ENCODE measurements around the gene RPL13. TPM values are rescaled to one million over a fixed set of nuclear protein-coding genes. Genes with fewer than 3 reads are reported as not detected.

RPL13 gene
- total RNA-seq, 1 donor from 2014 or later, result 1,914 TPM

DNA sequence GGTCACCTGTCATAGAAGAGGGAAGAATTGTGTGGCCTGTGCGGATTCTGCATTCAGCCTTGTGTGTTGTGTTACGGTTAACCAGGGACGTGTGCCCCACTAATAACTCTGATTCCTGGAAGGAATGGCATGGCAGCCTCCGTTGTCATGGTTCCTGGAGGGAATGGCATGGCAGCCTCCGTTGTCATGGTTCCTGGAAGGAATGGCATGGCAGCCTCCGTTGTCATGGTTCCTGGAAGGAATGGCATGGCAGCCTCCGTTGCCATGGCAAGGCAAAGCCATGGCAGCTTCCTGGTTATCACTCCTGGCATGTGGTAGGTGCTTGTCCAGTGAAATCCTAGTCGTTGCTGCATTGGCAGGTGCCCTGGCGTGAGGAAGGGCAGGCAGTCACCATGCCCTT is 43.4 kb upstream of the RPL13 start:
- peaks cover 3% of the 10 kb centered on the region for H3K36me3 ChIP-seq
- H2AFZ ChIP-seq (replicated peaks), result no peak overlapping the region
- no peaks in the 10 kb centered on the region for H3K4me1 ChIP-seq
- Mint-ChIP-seq H3K4me1 (peaks cover 24% of the 10 kb centered on the region), H3K27ac (peak overlapping the region; percentile 99), H3K4me3 (peak overlapping the region; percentile 64), H3K36me3 (peaks cover 40% of the 10 kb centered on the region), H3K9me3 (peaks cover 11% of the 10 kb centered on the region), H3K27me3 (ENCODE audit: insufficient read depth, low read depth) (peaks cover 7% of the 10 kb centered on the region)
- H3K27ac ChIP-seq, result no peak overlapping the region
- H3K9ac ChIP-seq, result no peak overlapping the region
- peaks cover 55% of the 10 kb centered on the region for H3K79me2 ChIP-seq (ENCODE audit: low read depth)
- no peaks in the 10 kb centered on the region for H3K9me3 ChIP-seq (ENCODE audit: low read depth)
- H3K4me3 ChIP-seq, result no peak overlapping the region
- DNase-seq (ENCODE audit: low spot score), result no peak
- H3F3A ChIP-seq (ENCODE audit: low read depth), result no peaks in the 10 kb centered on the region
- peaks cover 36% of the 10 kb centered on the region for H4K20me1 ChIP-seq (ENCODE audit: low read depth)
- H3K4me2 ChIP-seq, result no peak overlapping the region
- H3K27me3 ChIP-seq, result no peaks in the 10 kb centered on the region
- TF ChIP-seq EZH2phosphoT487 (IDR thresholded peaks at IDR 0.05) (no peak), EZH2 (IDR thresholded peaks at IDR 0.05) (no peak)
- TF ChIP-seq, protein P1, sequence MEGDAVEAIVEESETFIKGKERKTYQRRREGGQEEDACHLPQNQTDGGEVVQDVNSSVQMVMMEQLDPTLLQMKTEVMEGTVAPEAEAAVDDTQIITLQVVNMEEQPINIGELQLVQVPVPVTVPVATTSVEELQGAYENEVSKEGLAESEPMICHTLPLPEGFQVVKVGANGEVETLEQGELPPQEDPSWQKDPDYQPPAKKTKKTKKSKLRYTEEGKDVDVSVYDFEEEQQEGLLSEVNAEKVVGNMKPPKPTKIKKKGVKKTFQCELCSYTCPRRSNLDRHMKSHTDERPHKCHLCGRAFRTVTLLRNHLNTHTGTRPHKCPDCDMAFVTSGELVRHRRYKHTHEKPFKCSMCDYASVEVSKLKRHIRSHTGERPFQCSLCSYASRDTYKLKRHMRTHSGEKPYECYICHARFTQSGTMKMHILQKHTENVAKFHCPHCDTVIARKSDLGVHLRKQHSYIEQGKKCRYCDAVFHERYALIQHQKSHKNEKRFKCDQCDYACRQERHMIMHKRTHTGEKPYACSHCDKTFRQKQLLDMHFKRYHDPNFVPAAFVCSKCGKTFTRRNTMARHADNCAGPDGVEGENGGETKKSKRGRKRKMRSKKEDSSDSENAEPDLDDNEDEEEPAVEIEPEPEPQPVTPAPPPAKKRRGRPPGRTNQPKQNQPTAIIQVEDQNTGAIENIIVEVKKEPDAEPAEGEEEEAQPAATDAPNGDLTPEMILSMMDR (IDR thresholded peaks at IDR 0.05), result no peak

DNA sequence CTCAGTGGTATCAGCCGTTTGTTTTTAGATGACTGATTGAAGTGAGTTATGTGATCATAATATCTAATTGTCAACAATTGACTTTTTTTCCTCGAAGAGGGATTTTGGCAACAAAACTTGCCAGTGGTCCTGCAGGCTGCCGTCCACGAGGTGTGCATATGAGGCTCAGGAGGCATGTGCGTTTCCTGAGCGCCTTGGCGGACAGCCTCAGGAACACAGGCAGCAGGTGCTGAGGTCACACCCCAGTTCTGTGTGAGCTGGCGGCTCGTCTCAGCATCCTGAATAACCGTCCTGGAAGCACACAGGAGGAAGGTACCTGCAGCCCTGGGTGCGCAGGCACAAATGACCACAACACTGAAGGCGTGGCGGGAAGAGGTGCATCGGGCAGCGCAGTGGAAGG is 40.6 kb upstream of the RPL13 start:
- Histone ChIP-seq H3K4me2 (no peak overlapping the region), H2AFZ (replicated peaks) (no peak overlapping the region), H3K4me1 (no peaks in the 10 kb centered on the region), H3K79me2 (ENCODE audit: low read depth) (peaks cover 55% of the 10 kb centered on the region), H3K36me3 (no peaks in the 10 kb centered on the region), H3K4me3 (no peak overlapping the region), H3K27me3 (no peaks in the 10 kb centered on the region), H3K27ac (no peak overlapping the region), H3F3A (ENCODE audit: low read depth) (no peaks in the 10 kb centered on the region), H4K20me1 (ENCODE audit: low read depth) (peaks cover 39% of the 10 kb centered on the region), H3K9me3 (ENCODE audit: low read depth) (no peaks in the 10 kb centered on the region), H3K9ac (no peak overlapping the region)
- TF ChIP-seq, protein P1 (IDR thresholded peaks at IDR 0.05), result no peak
- no peak for TF ChIP-seq EZH2 (IDR thresholded peaks at IDR 0.05)
- H3K27ac Mint-ChIP-seq, result no peak overlapping the region
- H3K9me3 Mint-ChIP-seq, result peaks cover 11% of the 10 kb centered on the region
- no peak for DNase-seq (ENCODE audit: low spot score)
- H3K36me3 Mint-ChIP-seq, result peaks cover 40% of the 10 kb centered on the region
- H3K4me3 Mint-ChIP-seq, result no peak overlapping the region
- H3K4me1 Mint-ChIP-seq, result peaks cover 24% of the 10 kb centered on the region
- H3K27me3 Mint-ChIP-seq (ENCODE audit: insufficient read depth, low read depth), result peaks cover 5% of the 10 kb centered on the region

DNA sequence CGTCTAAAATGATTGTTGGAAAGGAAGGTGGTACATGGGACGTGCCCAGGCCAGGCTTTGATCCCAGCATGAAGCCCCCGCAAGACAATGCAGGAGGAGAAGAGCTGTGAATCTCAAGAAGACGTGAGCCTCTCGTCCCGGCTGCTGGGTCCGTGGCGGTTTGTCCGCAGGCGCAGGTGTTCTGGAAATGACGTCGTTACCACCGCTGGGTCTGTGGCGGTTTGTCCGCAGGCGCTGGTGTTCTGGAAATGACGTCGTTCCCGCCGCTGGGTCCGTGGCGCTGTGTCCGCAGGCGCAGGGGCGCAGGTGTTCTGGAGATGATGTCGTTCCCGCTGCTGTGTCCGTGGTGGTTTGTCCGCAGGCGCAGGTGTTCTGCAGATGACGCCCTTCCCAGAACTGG is 38.2 kb upstream of the RPL13 start:
- H3K4me1 Mint-ChIP-seq, result peaks cover 14% of the 10 kb centered on the region
- H3K79me2 ChIP-seq (ENCODE audit: low read depth), result peaks cover 49% of the 10 kb centered on the region
- TF ChIP-seq EZH2 (IDR thresholded peaks at IDR 0.05) (no peak), EZH2phosphoT487 (IDR thresholded peaks at IDR 0.05) (no peak)

DNA sequence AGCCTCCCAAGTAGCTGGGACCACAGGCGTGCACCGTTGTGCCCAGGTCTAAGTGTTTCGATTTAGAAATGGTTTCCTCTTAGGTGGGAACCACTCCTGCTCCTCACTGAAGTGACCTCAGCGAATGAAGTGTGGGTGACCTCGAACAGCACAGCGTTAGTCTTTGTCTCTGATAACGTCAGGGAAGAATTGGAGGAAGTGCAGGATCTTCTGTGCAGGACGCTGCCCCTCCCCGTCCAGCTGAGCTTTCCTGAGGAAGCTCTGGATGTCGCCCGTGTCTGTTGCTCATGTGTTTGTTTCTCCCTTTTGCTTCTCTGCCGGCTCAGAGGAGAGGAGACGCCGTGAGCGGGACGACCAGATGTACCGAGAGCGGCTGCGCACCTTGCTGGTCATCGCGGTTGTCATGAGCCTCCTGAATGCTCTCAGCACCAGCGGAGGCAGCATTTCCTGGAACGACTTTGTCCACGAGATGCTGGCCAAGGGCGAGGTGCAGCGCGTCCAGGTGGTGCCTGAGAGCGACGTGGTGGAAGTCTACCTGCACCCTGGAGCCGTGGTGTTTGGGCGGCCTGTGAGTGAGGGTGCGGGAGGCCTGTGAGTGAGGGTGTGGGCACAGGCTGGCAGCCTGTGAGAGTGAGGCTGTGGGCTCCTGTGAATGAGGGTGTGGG is 36.7 kb upstream of the RPL13 start:
- H3K27ac ChIP-seq, result no peak overlapping the region
- peaks cover 39% of the 10 kb centered on the region for H3K79me2 ChIP-seq (ENCODE audit: low read depth)
- H3K4me1 ChIP-seq, result no peaks in the 10 kb centered on the region
- H3K4me3 ChIP-seq, result no peak overlapping the region
- peaks cover 3% of the 10 kb centered on the region for H3K36me3 ChIP-seq
- peaks cover 35% of the 10 kb centered on the region for H4K20me1 ChIP-seq (ENCODE audit: low read depth)
- no peak overlapping the region for H3K4me2 ChIP-seq
- no peak for DNase-seq (ENCODE audit: low spot score)
- H3K27me3 ChIP-seq, result no peaks in the 10 kb centered on the region
- no peak overlapping the region for H2AFZ ChIP-seq (replicated peaks)
- Mint-ChIP-seq H3K27me3 (ENCODE audit: insufficient read depth, low read depth) (peaks cover 5% of the 10 kb centered on the region), H3K27ac (no peak overlapping the region), H3K36me3 (peaks cover 38% of the 10 kb centered on the region), H3K4me1 (no peaks in the 10 kb centered on the region), H3K4me3 (no peak overlapping the region), H3K9me3 (no peaks in the 10 kb centered on the region)
- no peaks in the 10 kb centered on the region for H3K9me3 ChIP-seq (ENCODE audit: low read depth)
- no peaks in the 10 kb centered on the region for H3F3A ChIP-seq (ENCODE audit: low read depth)
- no peak for TF ChIP-seq EZH2 (IDR thresholded peaks at IDR 0.05)
- TF ChIP-seq, protein P1 (IDR thresholded peaks at IDR 0.05), result no peak
- TF ChIP-seq EZH2phosphoT487 (IDR thresholded peaks at IDR 0.05), result no peak
- H3K9ac ChIP-seq, result no peak overlapping the region

More for the DNA sequence above, 38.2 kb upstream of the RPL13 start:
- Histone ChIP-seq H3K4me3 (no peak overlapping the region), H4K20me1 (ENCODE audit: low read depth) (peaks cover 43% of the 10 kb centered on the region), H3K27me3 (no peaks in the 10 kb centered on the region), H3K36me3 (peaks cover 3% of the 10 kb centered on the region), H3K4me2 (no peak overlapping the region), H3K9me3 (ENCODE audit: low read depth) (no peaks in the 10 kb centered on the region), H2AFZ (replicated peaks) (no peak overlapping the region), H3F3A (ENCODE audit: low read depth) (no peaks in the 10 kb centered on the region), H3K27ac (no peak overlapping the region), H3K4me1 (no peaks in the 10 kb centered on the region), H3K9ac (no peak overlapping the region)
- H3K36me3 Mint-ChIP-seq, result peaks cover 46% of the 10 kb centered on the region
- H3K4me3 Mint-ChIP-seq, result no peak overlapping the region
- H3K9me3 Mint-ChIP-seq, result peaks cover 9% of the 10 kb centered on the region
- DNase-seq (ENCODE audit: low spot score), result no peak
- H3K27ac Mint-ChIP-seq, result no peak overlapping the region
- H3K27me3 Mint-ChIP-seq (ENCODE audit: insufficient read depth, low read depth), result peaks cover 5% of the 10 kb centered on the region

Data from neural progenitor cell (in vitro differentiated cells).